OCI-LY3 (cell line): ENCODE measurements around the gene STRN3.

Experiments used
- CTCF ChIP-seq: fragments of 200-600, 300-600 bp; sonication (generic); IDR thresholded peaks from 2 replicates; pipeline ENCODE4 v1.5.1; 2014; ENCODE audit warnings: antibody characterized with exemption, low read length, low read depth
- EZH2phosphoT487 ChIP-seq: fragments of 200-600 bp; shearing (Covaris generic); IDR thresholded peaks from 2 replicates; pipeline ENCODE4 v1.6.1; 2018; ENCODE audit warnings: antibody characterized with exemption, mixed run types, low read depth

- TF ChIP-seq CTCF = no peak
- no peak for TF ChIP-seq EZH2phosphoT487
These were observed 464 bp upstream of the STRN3 start for GRCh38 chr14:31026450-31027235.
